Stomach (tissue), 4 donors: ENCODE measurements around the gene TAS2R3.

ENCODE experiments used
- CTCF ChIP-seq, 7 experiments: fragments of 450-650 bp in 4 of 7; fragments of 200-600 bp in 3 of 7; sonication (generic) in 3 of 7; IDR thresholded peaks; one replicate each; pipeline ENCODE4 v1.5.1; 2016 to 2019; ENCODE audit warnings: antibody characterized with exemption in 7 of 7, control low read depth in 2 of 7, mild to moderate bottlenecking in 1 of 7
- POLR2AphosphoS5 ChIP-seq, 3 donors: sonication (generic); formaldehyde crosslinking; IDR thresholded peaks; one replicate each; pipeline ENCODE4 v1.6.1; 2016; ENCODE audit warnings: antibody characterized with exemption in 3 of 3

- TF ChIP-seq CTCF (IDR thresholded peaks at IDR 0.05) (no peak), POLR2AphosphoS5 (IDR thresholded peaks at IDR 0.05) (no peak)
These were observed 46.4 kb upstream of the TAS2R3 start for GRCh38 chr7:141717450-141717849.
